Endothelial cell of umbilical vein (primary cell): ENCODE data around the gene EXD3. TPM values are rescaled to one million over a fixed set of nuclear protein-coding genes. Genes with fewer than 3 reads are reported as not detected.

Experiments
- BruUV-seq: library from RNA; stranded (reverse); fragments of 400-500 nt; replicated peaks from 2 replicates; lab custom pipeline; 2021; lab: Mats Ljungman, UMichigan
- CTCF ChIA-PET: fragments of 300-600, 350-600 bp; sonication (Branson Sonifier 250); formaldehyde crosslinking; loops from one replicate; lab custom pipeline; 2021; ENCODE audit warnings: antibody characterized with exemption, inconsistent platforms; lab: Charles Lee
- POLR2A ChIA-PET: fragments of 300-600, 350-600 bp; sonication (Branson Sonifier 250); formaldehyde crosslinking; loops from one replicate; lab custom pipeline; 2021; ENCODE audit warnings: antibody characterized with exemption, inconsistent platforms; lab: Charles Lee
- DNase-seq: peaks from one replicate; pipeline ENCODE4 v3.0.0-alpha.2; 2011; ENCODE audit warnings: low read depth, low spot score
- FAIRE-seq: peaks from 2 replicates; lab custom pipeline; 2011; peaks lifted over from hg19 to GRCh38; lab: Jason Lieb, UNC
- H2AFZ ChIP-seq: 2 replicates; pipeline ENCODE4 v1.6.0; 2012; ENCODE audit warnings: low read depth, low read length, control low read depth, inconsistent platforms
- H3K27ac ChIP-seq: 2 replicates; pipeline ENCODE4 v1.5.1; 2011; ENCODE audit warnings: low read depth, mild to moderate bottlenecking, control low read depth, low read length, moderate library complexity; ENCODE audit not compliant: insufficient read depth
- H3K27me3 ChIP-seq, 2 experiments: 2 replicates each; pipeline versions ENCODE4 v1.6.0 to v1.6.1; 2011; ENCODE audit warnings: low read length in 2 of 2, mixed read lengths in 1 of 2; ENCODE audit not compliant: control insufficient read depth in 2 of 2, insufficient read depth in 2 of 2
- H3K36me3 ChIP-seq, 2 experiments: 2 replicates in 1 of 2; 3 replicates in 1 of 2; pipeline ENCODE4 v1.5.1; 2011; ENCODE audit warnings: low read length in 2 of 2, mild to moderate bottlenecking in 1 of 2, moderate library complexity in 1 of 2; ENCODE audit not compliant: control insufficient read depth in 2 of 2, insufficient read depth in 2 of 2; ENCODE audit errors: extremely low read depth in 1 of 2
- H3K4me1 ChIP-seq: 3 replicates; pipeline ENCODE4 v1.5.1; 2011; ENCODE audit warnings: mild to moderate bottlenecking, low read length; ENCODE audit not compliant: control insufficient read depth, insufficient read depth; ENCODE audit errors: extremely low read depth
- H3K4me2 ChIP-seq: 2 replicates; pipeline ENCODE4 v1.6.1; 2011; ENCODE audit warnings: low read length, control low read depth, mixed read lengths; ENCODE audit not compliant: insufficient read depth
- H3K4me3 ChIP-seq, 3 experiments: fragments of 200-600 bp in 1 of 3; sonication (generic), shearing (Covaris generic) in 1 of 3; replicated peaks in 1 of 3; 2 replicates each; pipeline ENCODE4 v1.5.1; 2011 to 2016; ENCODE audit warnings: control low read depth in 3 of 3, low read length in 3 of 3, mild to moderate bottlenecking in 2 of 3, inconsistent platforms in 1 of 3, low read depth in 1 of 3, moderate library complexity in 1 of 3; ENCODE audit not compliant: insufficient read depth in 1 of 3
- H3K79me2 ChIP-seq: 2 replicates; pipeline ENCODE4 v1.6.0; 2012; ENCODE audit warnings: low read length, inconsistent platforms; ENCODE audit not compliant: control insufficient read depth, insufficient read depth
- H3K9ac ChIP-seq: replicated peaks from 2 replicates; pipeline ENCODE3; 2011; ENCODE audit warnings: low read length, control low read depth; ENCODE audit not compliant: insufficient read depth; ENCODE audit errors: extremely low read depth
- H3K9me1 ChIP-seq: replicated peaks from 3 replicates; pipeline ENCODE4 v1.6.0; 2011; ENCODE audit warnings: mild to moderate bottlenecking, low read length; ENCODE audit not compliant: control insufficient read depth, insufficient read depth; ENCODE audit errors: extremely low read depth
- H3K9me3 ChIP-seq: replicated peaks from 2 replicates; pipeline ENCODE4 v1.5.1; 2012; ENCODE audit warnings: low read length, inconsistent platforms; ENCODE audit not compliant: control insufficient read depth, insufficient read depth
- H4K20me1 ChIP-seq: replicated peaks from 2 replicates; pipeline ENCODE3; 2011; ENCODE audit warnings: mild to moderate bottlenecking, low read length; ENCODE audit not compliant: control insufficient read depth, insufficient read depth; ENCODE audit errors: extremely low read depth
- CTCF ChIP-seq, 2 donors: IDR thresholded peaks; 1 replicate in 1 of 2; 2 replicates in 1 of 2; pipeline ENCODE4 v1.5.1; 2011; ENCODE audit warnings: low read length in 2 of 2, mild to moderate bottlenecking in 2 of 2, moderate library complexity in 2 of 2, control low read depth in 1 of 2, inconsistent platforms in 1 of 2, low read depth in 1 of 2; ENCODE audit not compliant: insufficient read depth in 1 of 2; ENCODE audit errors: extremely low read depth in 1 of 2
- EZH2 ChIP-seq: IDR thresholded peaks from 2 replicates; pipeline ENCODE4 v1.6.1; 2012; ENCODE audit warnings: borderline replicate concordance, low read depth, mild to moderate bottlenecking, moderate library complexity, low read length, inconsistent platforms; ENCODE audit not compliant: severe bottlenecking
- FOS ChIP-seq: IDR thresholded peaks from 2 replicates; pipeline ENCODE4 v1.6.1; 2011; ENCODE audit warnings: mild to moderate bottlenecking, low read length, moderate library complexity, borderline replicate concordance; ENCODE audit not compliant: insufficient read depth
- GATA2 ChIP-seq: IDR thresholded peaks from 2 replicates; pipeline ENCODE4 v1.7.0; 2011; ENCODE audit warnings: low read depth, mild to moderate bottlenecking, moderate library complexity, mixed read lengths, low read length; ENCODE audit not compliant: insufficient read length, insufficient read depth
- JUN ChIP-seq: IDR thresholded peaks from 2 replicates; pipeline ENCODE4 v1.6.1; 2011; ENCODE audit warnings: borderline replicate concordance, low read depth; ENCODE audit not compliant: insufficient read length, insufficient read depth
- MAX ChIP-seq: IDR thresholded peaks from 2 replicates; pipeline ENCODE4 v1.6.1; 2011; ENCODE audit not compliant: insufficient read depth, insufficient read length
- MYC ChIP-seq: IDR thresholded peaks from one replicate; pipeline ENCODE4 v1.6.1; 2011; ENCODE audit warnings: mild to moderate bottlenecking, low read depth, low read length
- POLR2A ChIP-seq: IDR thresholded peaks from 2 replicates; pipeline ENCODE4 v1.6.1; 2012; ENCODE audit warnings: low read depth, mild to moderate bottlenecking, control low read depth, low read length
- POLR2AphosphoS5 ChIP-seq: IDR thresholded peaks from 2 replicates; pipeline ENCODE4 v1.6.1; 2012; ENCODE audit warnings: low read depth, mild to moderate bottlenecking, control low read depth, low read length, moderate library complexity; ENCODE audit not compliant: insufficient read depth
- dilution Hi-C: fragments of 300-500 bp; cut with MboI; formaldehyde crosslinking; loops from one replicate; pipeline ENCODE4 v1.15.0; 2019; ENCODE audit warnings: low sequenced_read_pairs; ENCODE audit not compliant: extremely low pct_ligation_motif_present
- intact Hi-C: fragments of 100-400 bp; cut with micrococcal nuclease; formaldehyde crosslinking; loops from one replicate; pipeline ENCODE4 v1.10.0; 2022
- polyA plus RNA-seq, 4 experiments: library from polyadenylated mRNA; depleted of rRNA in 3 of 4; stranded (reverse) in 3 of 4; unstranded in 1 of 4; fragments of >200 nt; gene quantifications; 2 replicates each; pipeline versions ENCODE4 v1.2.1 to v1.2.3, GENCODE V29; 2011 to 2012; ENCODE audit warnings: missing spikeins in 1 of 4
- total RNA-seq: library from RNA; stranded (reverse); gene quantifications from 2 replicates; pipeline ENCODE4 v1.2.3, GENCODE V29; 2021

The EXD3 gene
- total and polyA plus RNA-seq, 2 donors (not counting 3 experiments of a cell fraction or from before 2014, with no cell fraction given), result 17.7 to 30.3 TPM

- peaks cover 22% of the 10 kb centered on the region for H3K4me1 ChIP-seq
- ChIA-PET POLR2A (interaction anchor here (0.8 to 1.4 kb wide), 2 partner anchors 26 to 28 kb away, joined by 5 to 7 read pairs; partner anchors contain the start of gene TUBB4B), CTCF (interaction anchor here (0.9 to 1.3 kb wide), 3 partner anchors 14 to 32 kb away, joined by 3 to 9 read pairs (median 3); partner anchors contain the start of gene NELFB)
- H3K9ac ChIP-seq, result no peak overlapping the region
- intact Hi-C loops, result loop anchor here (1.0 to 2.0 kb wide), 3 partner anchors 9 to 68 kb away; partner anchors contain the start of genes NELFB, TOR4A and TPRN
- H3K79me2 ChIP-seq, result no peaks in the 10 kb centered on the region
- H3K4me2 ChIP-seq, result no peak overlapping the region
- H2AFZ ChIP-seq, result no peak overlapping the region
- TF ChIP-seq POLR2AphosphoS5, result peak; percentile 57
- TF ChIP-seq JUN, result no peak
- DNase-seq (peak; percentile 51), FAIRE-seq (peak; percentile 85)
- H3K9me3 ChIP-seq, result no peaks in the 10 kb centered on the region
- dilution Hi-C loops, result no loop called here
- BruUV-seq, result TSS peak; percentile 37
- H3K27ac ChIP-seq, result peak overlapping the region; percentile 47
- no peaks in the 10 kb centered on the region for H4K20me1 ChIP-seq
- no peaks in the 10 kb centered on the region for H3K27me3 ChIP-seq
- H3K4me3 ChIP-seq, result no peak overlapping the region
- peaks cover 0 to 40% of the 10 kb centered on the region in 2 experiments for H3K36me3 ChIP-seq
- H3K9me1 ChIP-seq, result no peaks in the 10 kb centered on the region
Observed at GRCh38 chr9:137268538-137269201, 154.3 kb downstream of the EXD3 start.

GRCh38 chr9:137267933-137268355 lies 155.0 kb downstream of the EXD3 start:
- no TSS peak for BruUV-seq
- CTCF ChIA-PET, result no interaction called here
- peaks cover 0 to 40% of the 10 kb centered on the region in 2 experiments for H3K36me3 ChIP-seq
- H3K9ac ChIP-seq, result no peak overlapping the region
- FAIRE-seq (no peak), DNase-seq (no peak)
- no peaks in the 10 kb centered on the region for H3K9me1 ChIP-seq
- no peak overlapping the region for H3K4me3 ChIP-seq
- no peaks in the 10 kb centered on the region for H4K20me1 ChIP-seq
- no peaks in the 10 kb centered on the region for H3K79me2 ChIP-seq
- H3K4me2 ChIP-seq, result peak overlapping the region; percentile 1
- no peak for TF ChIP-seq FOS
- no peak for TF ChIP-seq GATA2
- TF ChIP-seq JUN, result no peak
- no peak for TF ChIP-seq CTCF (IDR thresholded peaks at IDR 0.05; ENCODE audit: extremely low read depth in 1 of 2, insufficient read depth in 1 of 2, low read depth in 1 of 2, low read length in 2 of 2)
- TF ChIP-seq EZH2, result no peak
- no peak for TF ChIP-seq POLR2AphosphoS5
- no peak for TF ChIP-seq POLR2A
- no peak for TF ChIP-seq MAX
- no peak for TF ChIP-seq MYC
- POLR2A ChIA-PET, result no interaction called here
- peak overlapping the region; percentile 47 for H3K27ac ChIP-seq
- no peak overlapping the region for H2AFZ ChIP-seq
- dilution Hi-C loops (no loop called here), intact Hi-C loops (loop anchor here (2.0 kb wide), 2 partner anchors 13 to 67 kb away; partner anchors contain the start of genes NELFB and TPRN)
- H3K4me1 ChIP-seq, result peaks cover 22% of the 10 kb centered on the region
- H3K9me3 ChIP-seq, result no peaks in the 10 kb centered on the region
- no peaks in the 10 kb centered on the region for H3K27me3 ChIP-seq
